Fibroblast of villous mesenchyme (primary cell): ENCODE data around the gene ABCA9. TPM values are rescaled to one million over a fixed set of nuclear protein-coding genes. Genes with fewer than 3 reads are reported as not detected.
"Not testable (repeated sequence)": the region's sequence is repeated elsewhere in the genome, so short reads cannot be mapped to it uniquely, and the experiment has no call there.

Experiments used
- DNase-seq: peaks from one replicate; pipeline ENCODE4 v3.0.0-alpha.2; 2010; ENCODE audit warnings: low read depth
- H3K4me3 ChIP-seq: 2 replicates; pipeline ENCODE4 v1.5.1; 2011; ENCODE audit warnings: low read depth, mild to moderate bottlenecking, low read length
- CTCF ChIP-seq: IDR thresholded peaks from 2 replicates; pipeline ENCODE4 v1.5.1; 2012; ENCODE audit warnings: low read depth, mild to moderate bottlenecking, low read length; ENCODE audit not compliant: insufficient read depth
- total RNA-seq: library from RNA; depleted of rRNA; stranded (reverse); fragments of >200 nt; gene quantifications from 2 replicates; pipeline ENCODE4 v1.2.3, GENCODE V29; 2012

Gene ABCA9
- total RNA-seq, 1 donor, result 2.2 TPM

DNA sequence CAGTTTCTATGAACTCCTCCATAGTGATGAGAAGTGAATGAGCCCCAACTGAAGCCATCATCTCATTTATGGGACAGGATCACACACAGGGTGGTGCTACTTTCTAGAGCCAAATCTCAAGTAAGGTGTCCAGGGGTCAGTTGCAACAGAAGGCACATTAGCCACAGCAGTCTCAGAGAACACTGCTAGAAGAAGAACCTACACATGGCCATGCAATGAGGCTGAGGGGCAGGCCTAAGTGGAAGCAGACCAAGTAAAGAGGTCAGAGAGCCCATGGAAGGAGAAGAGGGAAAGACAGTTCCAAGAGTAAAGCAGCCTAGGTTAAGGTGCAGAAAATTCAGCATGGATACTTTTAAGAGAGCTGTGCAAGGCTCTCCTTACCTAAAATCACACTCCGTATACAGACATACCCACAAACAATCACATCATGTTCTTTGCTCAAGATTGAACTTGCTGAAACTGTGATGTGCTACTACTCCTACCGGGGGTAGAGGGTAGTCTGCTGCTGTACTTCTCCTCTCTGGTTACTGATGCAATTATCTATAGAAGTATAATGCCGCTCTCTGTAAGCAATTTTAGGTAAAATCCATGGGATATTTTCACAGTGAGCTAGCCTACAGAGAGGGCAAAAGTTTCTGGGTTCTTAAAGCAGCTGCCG is 107.3 kb downstream of the ABCA9 start:
- no peak for DNase-seq
- no peak for TF ChIP-seq CTCF
- peak overlapping the region; percentile 6 for H3K4me3 ChIP-seq

- TF ChIP-seq CTCF, result no peak
- no peak for DNase-seq
- H3K4me3 ChIP-seq, result no peak overlapping the region
Observed at GRCh38 chr17:68950725-68951124, 110.0 kb downstream of the ABCA9 start.

DNA sequence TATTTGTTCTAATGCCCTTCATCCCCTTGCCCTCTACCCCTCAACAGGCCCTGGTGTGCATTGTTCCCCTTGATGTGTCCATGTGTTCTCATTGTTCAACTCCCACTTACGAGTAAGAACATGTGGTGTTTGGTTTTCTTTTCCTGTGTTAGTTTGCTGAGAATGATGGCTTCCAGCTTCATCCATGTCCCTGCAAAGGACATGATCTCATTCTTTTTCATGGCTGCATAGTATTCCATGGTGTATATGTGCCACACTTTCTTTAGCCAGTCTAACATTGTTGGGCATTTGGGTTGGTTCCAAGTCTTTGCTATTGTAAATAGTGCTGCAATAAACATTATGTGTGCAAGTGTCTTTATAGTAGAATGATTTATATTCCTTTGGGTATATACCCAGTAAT is 112.9 kb downstream of the ABCA9 start:
- not testable (repeated sequence) for H3K4me3 ChIP-seq, DNase-seq

GRCh38 chr17:68944435-68945035 is 116.2 kb downstream of the ABCA9 start:
- no peak overlapping the region for H3K4me3 ChIP-seq
- no peak for DNase-seq
- no peak for TF ChIP-seq CTCF

GRCh38 chr17:68943812-68944182 is 116.9 kb downstream of the ABCA9 start:
- not testable (repeated sequence) for H3K4me3 ChIP-seq, DNase-seq

- no peak overlapping the region for H3K4me3 ChIP-seq
- DNase-seq, result no peak
- no peak for TF ChIP-seq CTCF
Observed at GRCh38 chr17:68943123-68943811, 117.5 kb downstream of the ABCA9 start.

GRCh38 chr17:68942389-68942788 is 118.3 kb downstream of the ABCA9 start:
- H3K4me3 ChIP-seq, result no peak overlapping the region
- DNase-seq, result no peak
- no peak for TF ChIP-seq CTCF
